Stimulated activated CD8-positive, alpha-beta memory T cell treated with anti-CD3 and anti-CD28 coated beads, Interleukin-12 subunit alpha, Interleukin-12 subunit beta, amount 100 ng/mL, for 24 hours (primary cell): ENCODE measurements around the gene AGTR1.
"Not testable (repeated sequence)": the region's sequence is repeated elsewhere in the genome, so short reads cannot be mapped to it uniquely, and the experiment has no call there.

Experiments used
- DNase-seq: peaks from one replicate; pipeline ENCODE4 v3.0.0-alpha.2; 2020; ENCODE audit errors: extremely low read depth

The AGTR1 gene

DNA sequence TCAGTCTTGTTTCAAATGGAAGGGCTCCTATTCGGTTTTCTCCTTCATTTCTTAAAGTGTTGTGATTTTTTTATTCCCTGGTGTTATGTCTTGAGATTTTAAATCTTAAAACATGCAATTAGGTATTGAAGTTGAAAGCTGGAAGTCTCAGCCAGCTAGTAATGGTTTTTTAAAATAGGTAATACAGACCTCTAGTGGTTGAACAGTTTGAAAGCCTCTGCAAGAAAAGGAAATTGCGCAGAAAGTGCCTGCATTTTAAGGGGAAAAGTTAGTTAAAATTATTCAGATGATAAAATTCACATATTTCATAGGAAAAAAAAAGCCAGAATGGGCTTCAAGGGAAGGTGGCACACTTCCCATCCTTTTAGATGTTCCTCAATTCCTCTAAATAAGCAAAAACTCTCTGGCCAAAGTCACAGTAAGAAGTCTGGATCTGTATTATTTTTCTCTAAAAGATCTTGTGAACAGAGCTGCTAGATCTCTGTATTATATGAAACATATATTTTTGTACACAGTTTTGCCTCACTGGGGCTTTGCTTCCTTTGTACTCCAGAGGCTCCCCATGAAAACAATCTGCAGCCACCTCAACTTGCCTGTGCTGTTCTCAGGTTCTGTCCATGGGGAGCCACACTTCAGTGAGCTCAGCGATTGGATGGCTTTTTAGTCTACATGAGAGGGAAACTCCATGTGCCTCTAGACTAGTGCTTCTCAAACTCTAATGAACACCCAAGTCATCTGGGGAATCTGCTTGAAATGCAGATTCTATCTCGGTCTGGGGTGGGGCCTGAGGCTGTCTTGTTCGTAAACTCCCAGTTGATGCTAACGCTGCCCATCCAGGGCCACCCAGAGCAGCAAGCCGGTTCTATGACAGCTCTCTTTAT lies 21.5 kb downstream of the AGTR1 start:
- DNase-seq: no peak

DNA sequence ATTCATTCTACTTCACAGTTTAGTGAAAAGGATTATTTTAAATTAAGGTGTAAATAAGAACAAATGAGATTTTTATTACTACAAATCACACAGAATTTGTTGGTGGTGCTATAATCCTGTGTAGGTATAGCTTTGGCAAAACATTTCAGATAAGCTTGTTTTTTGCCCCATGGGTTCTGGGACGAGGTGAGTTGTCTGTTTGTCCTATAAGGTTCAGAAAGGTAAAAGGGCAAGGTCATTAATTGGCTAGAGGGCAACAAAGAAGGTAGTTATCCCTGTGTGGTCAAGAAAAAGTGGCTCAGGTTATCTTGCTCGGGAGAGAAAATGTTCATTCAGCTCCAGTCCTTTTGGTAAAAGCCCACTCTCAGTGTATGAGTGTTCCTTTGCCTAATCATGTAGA lies 23.2 kb downstream of the AGTR1 start:
- no peak for DNase-seq

DNA sequence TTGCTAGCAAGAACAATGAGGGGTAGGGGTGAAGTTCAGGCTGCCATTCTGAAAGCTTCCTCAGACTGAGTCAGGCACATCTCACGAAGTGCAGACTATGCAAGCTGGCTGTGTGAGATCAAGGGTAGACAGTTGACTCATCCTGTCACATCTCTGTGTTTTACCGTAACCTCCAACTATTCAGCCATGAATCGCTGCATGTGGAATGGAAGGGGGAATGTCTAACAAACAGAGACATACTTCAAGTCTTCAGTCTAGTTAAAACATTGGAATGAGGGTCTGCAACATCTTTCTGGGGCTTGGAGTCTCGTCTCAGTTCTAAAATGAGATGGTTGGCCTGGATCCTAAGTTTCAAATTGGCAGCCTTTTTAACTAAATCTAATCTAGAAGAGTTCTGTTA lies 25.9 kb downstream of the AGTR1 start:
- no peak for DNase-seq

DNA sequence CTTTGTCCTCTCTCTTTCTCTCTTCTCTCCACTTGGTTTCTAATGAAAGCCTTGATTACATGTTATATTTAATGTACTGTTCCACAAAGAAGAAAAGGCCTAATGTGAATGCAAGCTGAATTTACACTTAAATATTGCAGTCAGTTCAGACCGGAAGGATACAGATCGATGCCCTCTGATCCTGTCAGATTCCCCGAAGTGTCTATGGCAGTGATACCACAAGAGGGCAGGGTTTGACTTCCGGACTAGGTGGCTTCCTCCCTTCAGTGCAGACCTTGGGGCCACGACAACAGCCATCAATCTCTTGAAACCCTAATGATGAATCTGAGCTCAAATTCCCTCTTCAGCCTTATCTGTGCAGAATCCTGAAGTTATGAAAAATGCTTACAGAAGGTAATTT lies 29.5 kb downstream of the AGTR1 start:
- no peak for DNase-seq

DNA sequence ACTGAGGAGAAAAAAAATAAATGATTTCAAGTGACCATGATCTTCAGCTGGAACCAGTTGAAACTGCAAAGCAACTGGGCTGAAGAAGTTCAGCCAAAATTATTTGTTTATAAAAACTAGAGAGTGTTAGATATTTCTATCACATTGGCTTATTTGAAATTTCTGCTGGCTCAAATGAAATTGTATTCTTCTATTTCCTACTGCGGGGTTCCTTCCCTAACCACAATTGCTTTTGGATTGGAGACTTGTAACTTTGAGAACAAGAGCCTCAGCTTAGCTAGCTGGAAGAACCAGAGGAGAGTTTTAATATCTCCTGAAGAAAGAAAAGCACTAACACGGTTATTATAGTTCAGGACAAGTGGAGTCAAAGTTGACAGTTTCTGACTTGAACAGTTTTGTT lies 31.1 kb downstream of the AGTR1 start:
- no peak for DNase-seq

DNA sequence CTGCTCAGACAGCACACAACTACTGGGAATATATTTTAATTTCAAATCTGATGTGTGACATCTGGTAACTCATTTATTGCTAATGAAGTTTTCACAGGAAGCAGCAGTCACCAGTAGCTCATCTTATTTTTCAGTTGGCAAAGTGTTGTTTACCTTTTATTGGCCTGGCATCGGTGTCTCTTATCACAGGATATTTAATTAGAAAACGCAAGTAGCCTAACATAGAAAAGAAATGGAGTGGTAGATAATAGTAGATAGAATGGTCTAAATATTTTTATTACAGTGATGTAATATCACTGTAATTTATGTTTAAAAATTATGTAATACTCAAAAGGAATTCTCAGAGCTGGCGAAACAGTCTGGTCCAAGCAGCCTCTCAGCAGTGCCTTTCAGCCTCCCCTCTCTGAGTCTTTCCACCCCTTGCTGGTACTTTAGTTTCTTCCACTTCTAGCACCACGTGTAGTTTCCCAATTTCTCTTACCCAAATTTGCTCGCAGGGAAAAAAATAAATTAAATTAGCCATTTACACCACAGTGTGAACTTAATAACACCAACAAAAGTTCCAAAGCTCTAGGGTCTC lies 31.9 kb downstream of the AGTR1 start:
- no peak for DNase-seq

DNA sequence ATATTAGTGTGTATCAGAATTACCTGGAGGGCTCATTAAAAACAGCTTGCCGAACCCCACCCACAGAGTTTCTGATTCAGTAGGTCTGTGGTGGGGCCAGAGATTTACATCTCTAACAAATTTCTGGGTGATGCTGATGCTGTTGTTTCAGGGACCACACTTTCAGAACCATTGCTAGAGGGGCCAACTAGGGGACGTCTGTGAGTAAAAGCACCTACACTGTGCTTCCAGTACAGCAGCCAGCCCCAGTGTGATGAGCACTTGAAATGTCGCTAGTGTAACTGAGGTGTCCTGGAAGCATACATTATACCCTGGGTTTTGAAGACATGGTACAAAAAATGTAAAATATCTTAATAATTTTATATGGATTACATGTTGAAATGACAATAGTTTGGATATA lies 33.0 kb downstream of the AGTR1 start:
- DNase-seq: no peak

DNA sequence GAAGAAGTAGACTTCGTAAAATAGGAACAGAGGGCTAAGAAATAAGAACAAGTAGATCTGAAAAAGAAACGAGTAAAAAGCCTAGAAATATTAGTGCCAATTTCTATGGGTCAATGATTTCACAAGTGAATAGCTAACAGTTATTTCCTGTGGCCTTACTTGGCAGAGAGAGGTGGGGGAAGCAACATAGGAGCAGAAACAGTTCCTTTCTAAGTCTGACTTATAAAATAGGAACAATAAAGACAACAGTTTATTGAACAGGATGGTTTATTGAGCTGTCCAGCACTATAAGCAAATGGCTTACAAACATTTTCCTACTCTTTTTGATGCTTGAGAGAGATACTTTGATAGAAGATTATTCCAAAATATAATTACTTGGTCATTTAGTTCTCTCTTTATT lies 37.9 kb downstream of the AGTR1 start:
- no peak for DNase-seq

DNA sequence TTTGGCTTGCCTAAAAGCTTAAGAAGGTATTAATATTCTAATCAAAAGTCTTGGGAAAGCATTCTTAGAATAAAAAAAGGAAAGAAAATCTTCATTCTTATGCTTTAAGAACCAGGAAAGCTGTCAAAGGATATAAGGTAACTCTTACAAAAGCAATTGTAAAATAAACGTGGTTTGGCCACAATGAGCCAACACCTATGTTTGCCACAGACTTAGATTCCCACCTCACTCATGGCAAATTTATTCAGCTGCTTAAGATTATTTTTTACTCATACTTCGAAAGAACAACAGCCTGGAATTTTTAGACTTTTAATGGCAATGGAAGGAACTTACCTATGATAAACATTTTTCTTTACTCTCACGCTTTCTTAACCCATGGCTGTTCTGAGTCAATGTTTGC lies 38.4 kb downstream of the AGTR1 start:
- no peak for DNase-seq

DNA sequence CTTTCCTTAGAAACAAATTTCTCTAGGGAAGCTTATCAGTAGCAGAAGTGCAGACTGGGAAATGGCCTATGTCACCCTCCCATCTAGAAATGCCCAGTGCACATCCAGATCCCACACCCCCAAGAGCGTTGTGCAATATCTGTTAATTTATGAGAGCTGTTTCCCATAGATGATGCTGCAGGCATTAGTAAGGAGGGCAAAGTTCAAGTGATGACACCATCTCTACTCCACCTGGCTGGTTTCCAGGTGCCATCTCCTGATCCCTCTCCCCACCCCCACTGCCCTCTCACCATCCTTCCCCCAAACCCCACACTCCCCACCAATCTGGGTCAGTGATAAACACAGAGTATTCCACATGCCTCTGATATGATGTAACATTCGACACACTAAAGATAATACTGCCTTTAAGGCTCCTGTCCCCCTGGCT lies 39.4 kb downstream of the AGTR1 start:
- DNase-seq: no peak

DNA sequence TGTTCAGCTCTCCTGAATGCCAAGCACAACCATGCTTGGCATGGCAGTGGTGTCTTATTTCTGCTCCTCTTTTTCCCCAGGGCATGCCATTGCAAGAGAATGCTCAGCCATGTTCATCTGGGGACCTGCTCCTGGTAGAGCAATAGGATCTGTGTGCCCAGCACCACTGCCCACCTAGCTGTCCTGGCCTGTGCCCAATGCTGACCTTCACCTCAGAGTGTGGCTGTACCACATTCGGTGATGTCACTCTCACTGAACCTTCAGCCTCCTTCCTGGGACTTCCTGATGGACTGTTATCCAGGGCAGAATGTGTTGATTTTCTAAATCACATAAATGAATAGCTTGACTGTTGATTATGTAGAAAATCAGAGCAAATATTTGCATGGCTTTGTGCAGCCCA lies 42.0 kb downstream of the AGTR1 start:
- DNase-seq: no peak

DNA sequence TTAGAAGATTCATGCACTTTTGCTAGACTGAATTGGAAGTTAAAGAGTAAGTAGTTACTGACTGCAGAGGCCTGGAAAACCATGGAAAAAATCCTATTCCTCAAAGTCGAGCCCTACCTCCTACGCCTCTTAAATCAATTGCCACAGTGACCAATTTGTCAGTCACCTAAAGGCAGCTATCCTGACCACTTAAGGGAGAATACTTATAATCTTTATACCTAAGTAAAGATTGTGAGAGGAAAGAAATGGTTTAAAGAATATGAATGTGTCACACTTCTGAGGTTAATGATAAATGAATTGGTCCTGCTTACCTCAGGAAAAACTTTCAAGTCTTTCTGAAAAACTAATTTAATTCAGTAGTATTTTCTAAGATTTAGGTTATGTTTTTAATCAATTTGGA lies 42.6 kb downstream of the AGTR1 start:
- no peak for DNase-seq

DNA sequence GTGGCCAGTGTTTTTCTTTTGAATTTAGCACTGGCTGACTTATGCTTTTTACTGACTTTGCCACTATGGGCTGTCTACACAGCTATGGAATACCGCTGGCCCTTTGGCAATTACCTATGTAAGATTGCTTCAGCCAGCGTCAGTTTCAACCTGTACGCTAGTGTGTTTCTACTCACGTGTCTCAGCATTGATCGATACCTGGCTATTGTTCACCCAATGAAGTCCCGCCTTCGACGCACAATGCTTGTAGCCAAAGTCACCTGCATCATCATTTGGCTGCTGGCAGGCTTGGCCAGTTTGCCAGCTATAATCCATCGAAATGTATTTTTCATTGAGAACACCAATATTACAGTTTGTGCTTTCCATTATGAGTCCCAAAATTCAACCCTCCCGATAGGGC lies 43.5 kb downstream of the AGTR1 start:
- DNase-seq: no peak

DNA sequence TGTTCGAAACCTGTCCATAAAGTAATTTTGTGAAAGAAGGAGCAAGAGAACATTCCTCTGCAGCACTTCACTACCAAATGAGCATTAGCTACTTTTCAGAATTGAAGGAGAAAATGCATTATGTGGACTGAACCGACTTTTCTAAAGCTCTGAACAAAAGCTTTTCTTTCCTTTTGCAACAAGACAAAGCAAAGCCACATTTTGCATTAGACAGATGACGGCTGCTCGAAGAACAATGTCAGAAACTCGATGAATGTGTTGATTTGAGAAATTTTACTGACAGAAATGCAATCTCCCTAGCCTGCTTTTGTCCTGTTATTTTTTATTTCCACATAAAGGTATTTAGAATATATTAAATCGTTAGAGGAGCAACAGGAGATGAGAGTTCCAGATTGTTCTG lies 44.4 kb downstream of the AGTR1 start:
- DNase-seq: no peak

DNA sequence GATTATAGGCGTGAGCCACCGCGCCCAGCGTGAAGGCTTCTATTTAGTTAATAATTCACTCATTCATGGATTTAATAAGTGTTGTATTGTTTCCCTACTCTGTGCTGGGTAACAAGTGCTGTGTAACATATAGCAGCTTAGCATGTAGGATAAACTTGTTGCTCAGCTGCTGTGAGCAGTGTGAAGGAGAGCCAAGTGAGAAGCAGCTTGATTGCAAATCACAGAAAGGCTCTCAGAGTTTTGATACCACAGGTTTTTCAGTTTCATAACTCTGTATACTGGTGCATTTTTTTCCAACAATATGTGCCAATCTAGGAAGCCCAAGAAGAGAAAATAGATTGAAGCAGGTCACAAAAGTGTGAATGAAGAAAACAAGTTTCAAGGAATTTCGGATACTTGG lies 48.4 kb downstream of the AGTR1 start:
- DNase-seq: no peak

DNA sequence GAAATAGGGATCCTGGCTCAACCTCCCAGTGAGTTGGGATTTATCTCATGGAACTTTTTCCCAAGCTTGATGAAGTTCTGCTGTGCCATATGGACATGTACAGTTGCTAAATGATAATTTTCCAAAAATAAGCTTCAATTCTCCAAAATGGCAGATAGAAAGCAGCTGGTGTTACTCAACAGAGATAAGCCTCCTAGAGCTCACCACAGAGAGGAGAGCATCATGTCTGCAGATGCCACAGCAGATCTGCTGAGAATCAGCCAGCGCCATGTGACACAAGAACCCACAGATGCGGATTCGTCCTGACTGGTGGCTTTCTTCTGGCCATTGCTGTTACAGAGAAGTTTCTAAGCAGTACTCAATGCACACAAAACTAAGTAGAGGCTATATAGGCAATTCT lies 50.6 kb downstream of the AGTR1 start:
- no peak for DNase-seq

DNA sequence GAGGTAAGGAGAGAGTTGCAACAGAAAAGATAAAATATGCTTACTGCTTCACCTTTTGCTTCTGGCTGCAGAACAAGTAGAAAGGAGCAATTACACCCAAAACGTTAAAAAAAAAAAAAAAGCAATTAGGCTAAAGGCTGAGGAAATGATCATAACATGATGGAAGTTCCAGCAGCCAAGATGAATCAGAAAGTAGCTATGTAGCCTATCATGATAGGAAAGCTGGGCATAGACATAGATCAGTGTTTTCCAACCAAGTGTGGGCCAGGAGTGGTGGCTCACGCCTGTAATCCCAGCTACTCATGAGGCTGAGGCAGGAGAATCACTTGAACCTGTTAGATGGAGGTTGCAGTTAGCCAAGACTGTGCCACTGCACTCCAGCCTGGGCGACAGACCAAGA lies 52.6 kb downstream of the AGTR1 start:
- DNase-seq: no peak

DNA sequence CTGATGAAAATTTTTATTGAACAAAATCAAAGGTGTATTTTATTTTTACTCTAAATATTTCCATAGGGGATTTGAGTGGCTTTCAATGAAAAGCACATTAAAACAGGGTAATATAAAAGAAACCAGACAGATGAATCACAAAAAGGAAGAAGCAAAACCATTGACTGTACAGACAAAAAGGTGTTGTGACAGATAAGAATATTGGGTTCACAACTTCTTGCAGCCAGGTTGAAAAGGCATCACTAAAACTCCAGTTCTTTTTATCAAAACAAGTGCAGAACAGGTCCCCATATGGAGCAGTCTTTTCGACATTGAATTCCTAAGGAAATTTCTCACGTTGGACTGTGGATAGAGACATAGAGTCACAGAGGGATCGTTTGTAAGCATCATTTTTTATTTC lies 53.8 kb downstream of the AGTR1 start:
- DNase-seq: no peak

DNA sequence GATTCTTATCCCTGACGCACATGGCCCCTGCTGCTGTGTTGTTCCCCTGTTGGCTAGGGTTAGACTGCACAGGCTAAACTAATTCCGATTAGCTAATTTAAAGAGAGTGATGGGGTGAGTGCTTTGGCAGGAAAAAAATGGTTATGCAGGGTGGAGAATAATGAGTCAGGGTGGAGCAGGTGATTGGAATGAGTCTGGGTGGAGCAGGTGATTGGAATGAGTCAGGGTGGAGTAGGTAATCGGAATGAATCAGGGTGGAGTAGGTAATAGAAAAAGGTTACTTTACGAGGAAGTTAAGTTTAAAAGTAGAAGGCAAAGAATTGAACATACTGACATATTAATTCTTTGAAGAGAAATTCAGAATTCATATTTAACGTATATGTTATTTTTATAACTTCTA lies 55.7 kb downstream of the AGTR1 start:
- not testable (repeated sequence) for DNase-seq

DNA sequence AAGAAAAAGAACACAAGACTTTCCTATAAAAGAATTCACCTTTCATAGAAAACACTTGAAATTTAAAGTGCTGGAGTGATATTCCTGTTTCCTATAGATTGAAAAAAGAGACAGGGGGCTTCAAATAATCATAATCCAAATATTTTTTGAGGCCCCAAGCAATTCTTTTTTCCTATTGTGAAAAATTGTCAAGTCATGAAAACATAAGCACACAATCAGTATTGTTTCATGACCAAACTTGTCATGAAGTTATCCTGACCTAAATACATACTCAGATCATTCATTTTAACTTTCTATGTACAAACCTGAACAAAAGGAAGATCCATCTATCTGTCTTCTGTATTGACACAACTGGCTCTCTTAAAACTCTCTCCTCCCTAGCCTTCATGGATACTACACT lies 57.9 kb downstream of the AGTR1 start:
- no peak for DNase-seq

DNA sequence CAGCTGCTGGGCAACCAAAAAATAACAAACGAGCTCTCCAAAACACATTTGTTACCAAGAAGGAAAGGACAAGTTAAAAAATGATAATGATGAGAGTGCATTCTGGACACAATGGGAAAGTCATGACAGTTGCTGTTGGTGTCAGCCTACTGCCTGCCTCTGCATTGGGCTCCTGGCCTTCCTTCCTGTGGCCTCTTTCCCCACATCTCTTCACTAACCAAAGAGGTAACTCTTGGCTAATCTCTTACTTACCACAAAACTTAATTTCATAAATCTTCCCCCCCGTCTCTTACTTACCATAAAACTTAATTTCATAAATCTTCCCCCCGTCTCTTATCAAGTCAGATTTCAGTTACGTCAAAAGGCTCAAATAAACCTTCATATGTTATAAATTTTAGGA lies 58.6 kb downstream of the AGTR1 start:
- DNase-seq: no peak

DNA sequence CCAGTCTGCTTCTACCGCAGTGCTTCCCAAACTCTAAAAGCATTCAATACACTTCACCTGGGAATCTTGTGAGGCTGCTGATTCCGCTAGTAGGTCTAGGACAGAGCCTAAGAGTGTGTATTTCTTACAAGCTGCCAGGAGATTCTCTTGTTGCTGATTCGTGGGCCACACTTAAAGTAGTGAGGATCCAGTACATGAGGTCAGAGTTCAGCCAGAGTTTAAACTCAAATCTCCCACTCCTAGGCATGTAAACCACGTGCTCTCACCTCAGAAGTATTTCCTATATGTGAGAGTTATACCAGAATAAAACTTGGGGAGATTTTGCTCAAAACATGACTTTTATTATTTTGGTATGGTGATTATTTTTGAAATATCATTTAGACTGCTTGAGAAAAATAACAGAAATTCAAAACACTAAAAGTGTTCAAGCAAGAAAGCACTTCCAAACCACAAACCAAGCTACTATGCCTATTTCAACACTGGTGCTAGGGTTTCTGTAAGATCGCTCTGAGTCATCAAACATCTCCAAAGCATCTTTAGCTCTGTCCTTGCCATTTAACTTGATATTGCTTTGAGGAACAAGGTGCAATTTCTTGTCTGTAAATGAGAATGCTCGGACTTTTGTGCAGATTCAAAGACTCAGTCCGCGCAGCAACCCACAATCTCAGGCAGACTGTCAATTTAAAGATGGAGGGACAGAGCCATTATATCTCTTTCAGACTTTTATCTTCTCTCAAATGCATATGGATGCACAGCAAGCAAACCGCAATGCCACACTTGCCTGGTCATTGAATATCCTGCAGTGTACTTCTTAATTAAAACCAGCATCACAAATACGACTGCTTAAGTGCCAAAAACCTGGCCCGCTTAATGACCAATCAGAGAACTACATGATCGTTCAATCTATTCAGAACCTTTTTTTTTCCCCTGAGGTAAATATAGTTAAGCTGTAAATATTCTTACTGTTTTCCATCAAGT lies 59.8 kb downstream of the AGTR1 start:
- DNase-seq: no peak
